ENCODE measurements around the gene GRID2.

GRCh38 chr4:93116624-93117023 is 812.9 kb downstream of the GRID2 start:
- TF ChIP-seq ZNF565 (CRISPR knock-in tag; conservative IDR thresholded peaks at IDR 0.05; ENCODE audit: low read depth) (no peak), ZFP30 (CRISPR knock-in tag; IDR thresholded peaks at IDR 0.05) (no peak), CSDC2 (CRISPR knock-in tag; IDR thresholded peaks at IDR 0.05) (no peak), BACH2 (CRISPR knock-in tag; IDR thresholded peaks at IDR 0.05; ENCODE audit: borderline replicate concordance) (no peak)

Measured in SK-N-SH treated with all-trans-retinoic acid at 6 μM for 48 hours (cell line).